Keratinocyte (primary cell): ENCODE results near the gene MUC2. TPM values are rescaled to one million over a fixed set of nuclear protein-coding genes. Genes with fewer than 3 reads are reported as not detected.

Experiments
- DNase-seq: peaks from one replicate; pipeline ENCODE4 v3.0.0-alpha.2; 2011; ENCODE audit warnings: low read depth, missing footprints, low spot score
- FAIRE-seq: peaks from 2 replicates; lab custom pipeline; 2011; peaks lifted over from hg19 to GRCh38; lab: Jason Lieb, UNC
- H2AFZ ChIP-seq: 2 replicates; pipeline ENCODE4 v1.6.0; 2012; ENCODE audit warnings: low read length, control low read depth, inconsistent platforms; ENCODE audit not compliant: control insufficient read depth
- H3K27ac ChIP-seq: 2 replicates; pipeline ENCODE4 v1.5.1; 2011; ENCODE audit warnings: low read length; ENCODE audit not compliant: control insufficient read depth, insufficient read depth
- H3K27me3 ChIP-seq: 3 replicates; pipeline ENCODE4 v1.6.0; 2011; ENCODE audit warnings: low read length; ENCODE audit not compliant: control insufficient read depth, insufficient read depth; ENCODE audit errors: extremely low read depth
- H3K36me3 ChIP-seq, 2 experiments: 2 replicates in 1 of 2; 3 replicates in 1 of 2; pipeline ENCODE4 v1.5.1; 2011; ENCODE audit warnings: low read length in 2 of 2, mild to moderate bottlenecking in 1 of 2; ENCODE audit not compliant: control insufficient read depth in 2 of 2, insufficient read depth in 2 of 2; ENCODE audit errors: extremely low read depth in 1 of 2
- H3K4me1 ChIP-seq: 3 replicates; pipeline ENCODE4 v1.5.1; 2011; ENCODE audit warnings: low read length; ENCODE audit not compliant: control insufficient read depth, insufficient read depth; ENCODE audit errors: extremely low read depth
- H3K4me2 ChIP-seq: 3 replicates; pipeline ENCODE4 v1.6.0; 2011; ENCODE audit warnings: low read depth, low read length; ENCODE audit not compliant: control insufficient read depth, insufficient read depth; ENCODE audit errors: extremely low read depth
- H3K4me3 ChIP-seq, 3 experiments: fragments of 200-600 bp in 1 of 3; sonication (generic) in 1 of 3; 2 replicates in 2 of 3; 3 replicates in 1 of 3; pipeline ENCODE4 v1.5.1; 2011 to 2016; ENCODE audit warnings: low read length in 3 of 3, mild to moderate bottlenecking in 3 of 3, control low read depth in 2 of 3, inconsistent platforms in 1 of 3, low read depth in 1 of 3, mixed read lengths in 1 of 3, mixed run types in 1 of 3, moderate library complexity in 1 of 3; ENCODE audit not compliant: control insufficient read depth in 2 of 3, insufficient read depth in 2 of 3; ENCODE audit errors: extremely low read depth in 1 of 3
- H3K79me2 ChIP-seq: 2 replicates; pipeline ENCODE4 v1.6.0; 2012; ENCODE audit warnings: low read length; ENCODE audit not compliant: control insufficient read depth, insufficient read depth
- H3K9ac ChIP-seq: 3 replicates; pipeline ENCODE4 v1.6.0; 2011; ENCODE audit warnings: low read length; ENCODE audit not compliant: control insufficient read depth, insufficient read depth; ENCODE audit errors: extremely low read depth
- H3K9me1 ChIP-seq: 3 replicates; pipeline ENCODE4 v1.6.0; 2011; ENCODE audit warnings: low read length; ENCODE audit not compliant: control insufficient read depth, insufficient read depth; ENCODE audit errors: extremely low read depth
- H3K9me3 ChIP-seq: 2 replicates; pipeline ENCODE4 v1.5.1; 2012; ENCODE audit warnings: low read depth, low read length; ENCODE audit not compliant: control insufficient read depth
- H4K20me1 ChIP-seq: 3 replicates; pipeline ENCODE4 v1.6.0; 2011; ENCODE audit warnings: low read length; ENCODE audit not compliant: control insufficient read depth, insufficient read depth; ENCODE audit errors: extremely low read depth
- EZH2 ChIP-seq: IDR thresholded peaks from one replicate; pipeline ENCODE4 v1.6.1; 2012; ENCODE audit warnings: inconsistent platforms, mild to moderate bottlenecking, low read length, moderate library complexity
- dilution Hi-C: fragments of 300-500 bp; cut with MboI; formaldehyde crosslinking; loops from one replicate; pipeline ENCODE4 v1.7.0; 2020; ENCODE audit warnings: low sequenced_read_pairs; ENCODE audit not compliant: extremely low pct_ligation_motif_present
- polyA plus RNA-seq, 5 experiments: library from polyadenylated mRNA; depleted of rRNA in 3 of 5; stranded (reverse) in 3 of 5; stranded (forward) in 1 of 5; unstranded in 1 of 5; fragments of >200 nt; gene quantifications; 1 replicate in 1 of 5; 2 replicates in 3 of 5; 3 replicates in 1 of 5; pipeline versions ENCODE4 v1.2.1 to v1.2.3, GENCODE V29; 2011 to 2012; ENCODE audit warnings: missing spikeins in 2 of 5, low read depth in 1 of 5, low replicate concordance in 1 of 5
- TF ChIP-seq, protein P1 (sequence below), 3 experiments: IDR thresholded peaks in 1 of 3; conservative IDR thresholded peaks in 1 of 3; optimal IDR thresholded peaks in 1 of 3; 2 replicates in 2 of 3; 3 replicates in 1 of 3; pipeline versions ENCODE3 to v1.5.1; 2011; ENCODE audit warnings: low read length in 3 of 3, mild to moderate bottlenecking in 3 of 3, moderate library complexity in 2 of 3, control low read depth in 1 of 3, inconsistent platforms in 1 of 3; ENCODE audit not compliant: insufficient read depth in 2 of 3; ENCODE audit errors: extremely low read depth in 1 of 3

The MUC2 gene
- polyA plus RNA-seq, 1 donor (not counting 4 experiments of a cell fraction or from before 2014, with no cell fraction given): not detected

DNA sequence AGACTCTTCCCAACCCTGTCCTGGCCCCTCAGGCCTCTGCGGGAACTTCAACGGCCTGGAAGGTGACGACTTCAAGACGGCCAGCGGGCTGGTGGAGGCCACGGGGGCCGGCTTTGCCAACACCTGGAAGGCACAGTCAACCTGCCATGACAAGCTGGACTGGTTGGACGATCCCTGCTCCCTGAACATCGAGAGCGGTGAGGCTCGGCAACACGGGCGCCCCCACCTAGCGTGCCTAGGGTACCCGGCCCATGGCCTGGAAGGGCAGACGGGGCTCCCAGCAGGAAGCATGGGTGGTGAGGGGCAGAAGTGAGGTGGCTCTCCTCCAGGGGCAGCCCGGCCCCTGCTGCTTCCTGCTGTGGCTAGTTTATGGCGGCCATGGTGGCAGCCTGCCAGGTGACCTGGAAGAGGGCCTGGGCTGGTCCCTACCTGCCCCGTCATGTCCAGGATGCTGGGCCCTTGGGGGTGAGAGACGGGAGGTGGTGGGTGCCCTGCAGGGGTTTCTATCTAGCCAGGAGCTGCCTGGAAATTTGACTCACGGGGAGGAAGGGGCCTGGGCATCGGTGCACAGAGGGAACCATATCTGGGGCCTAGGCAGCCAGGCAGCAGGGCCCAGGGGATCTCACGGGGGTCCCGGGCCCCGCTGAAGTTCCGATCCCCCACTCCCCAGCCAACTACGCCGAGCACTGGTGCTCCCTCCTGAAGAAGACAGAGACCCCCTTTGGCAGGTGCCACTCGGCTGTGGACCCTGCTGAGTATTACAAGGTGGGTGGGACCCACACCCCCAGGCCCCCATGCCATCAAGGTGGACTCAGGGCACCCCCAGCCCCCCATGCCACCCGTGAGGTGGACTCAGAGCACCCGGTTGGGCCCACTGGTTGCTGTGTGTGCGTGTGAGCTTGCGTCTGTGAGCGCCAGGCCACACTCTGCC lies 9.2 kb downstream of the MUC2 start:
- H4K20me1 ChIP-seq: no peaks in the 10 kb centered on the region
- no peak overlapping the region for H3K4me3 ChIP-seq
- TF ChIP-seq EZH2: no peak
- TF ChIP-seq, protein P1, sequence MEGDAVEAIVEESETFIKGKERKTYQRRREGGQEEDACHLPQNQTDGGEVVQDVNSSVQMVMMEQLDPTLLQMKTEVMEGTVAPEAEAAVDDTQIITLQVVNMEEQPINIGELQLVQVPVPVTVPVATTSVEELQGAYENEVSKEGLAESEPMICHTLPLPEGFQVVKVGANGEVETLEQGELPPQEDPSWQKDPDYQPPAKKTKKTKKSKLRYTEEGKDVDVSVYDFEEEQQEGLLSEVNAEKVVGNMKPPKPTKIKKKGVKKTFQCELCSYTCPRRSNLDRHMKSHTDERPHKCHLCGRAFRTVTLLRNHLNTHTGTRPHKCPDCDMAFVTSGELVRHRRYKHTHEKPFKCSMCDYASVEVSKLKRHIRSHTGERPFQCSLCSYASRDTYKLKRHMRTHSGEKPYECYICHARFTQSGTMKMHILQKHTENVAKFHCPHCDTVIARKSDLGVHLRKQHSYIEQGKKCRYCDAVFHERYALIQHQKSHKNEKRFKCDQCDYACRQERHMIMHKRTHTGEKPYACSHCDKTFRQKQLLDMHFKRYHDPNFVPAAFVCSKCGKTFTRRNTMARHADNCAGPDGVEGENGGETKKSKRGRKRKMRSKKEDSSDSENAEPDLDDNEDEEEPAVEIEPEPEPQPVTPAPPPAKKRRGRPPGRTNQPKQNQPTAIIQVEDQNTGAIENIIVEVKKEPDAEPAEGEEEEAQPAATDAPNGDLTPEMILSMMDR (optimal IDR thresholded peaks at IDR 0.05 in 1 of 3, IDR thresholded peaks at IDR 0.05 in 1 of 3, conservative IDR thresholded peaks at IDR 0.05 in 1 of 3; ENCODE audit: extremely low read depth in 1 of 3, insufficient read depth in 2 of 3, low read length in 3 of 3): no peak
- no peak overlapping the region for H3K4me2 ChIP-seq
- no peak overlapping the region for H3K27ac ChIP-seq
- no peaks in the 10 kb centered on the region for H3K9me1 ChIP-seq
- H3K79me2 ChIP-seq: no peaks in the 10 kb centered on the region
- peaks cover 3% of the 10 kb centered on the region for H3K9me3 ChIP-seq
- FAIRE-seq (no peak), DNase-seq (no peak)
- H3K36me3 ChIP-seq: no peaks in the 10 kb centered on the region
- dilution Hi-C loops: no loop called here
- H3K27me3 ChIP-seq: no peaks in the 10 kb centered on the region
- no peak overlapping the region for H3K9ac ChIP-seq
- no peak overlapping the region for H2AFZ ChIP-seq
- no peaks in the 10 kb centered on the region for H3K4me1 ChIP-seq

DNA sequence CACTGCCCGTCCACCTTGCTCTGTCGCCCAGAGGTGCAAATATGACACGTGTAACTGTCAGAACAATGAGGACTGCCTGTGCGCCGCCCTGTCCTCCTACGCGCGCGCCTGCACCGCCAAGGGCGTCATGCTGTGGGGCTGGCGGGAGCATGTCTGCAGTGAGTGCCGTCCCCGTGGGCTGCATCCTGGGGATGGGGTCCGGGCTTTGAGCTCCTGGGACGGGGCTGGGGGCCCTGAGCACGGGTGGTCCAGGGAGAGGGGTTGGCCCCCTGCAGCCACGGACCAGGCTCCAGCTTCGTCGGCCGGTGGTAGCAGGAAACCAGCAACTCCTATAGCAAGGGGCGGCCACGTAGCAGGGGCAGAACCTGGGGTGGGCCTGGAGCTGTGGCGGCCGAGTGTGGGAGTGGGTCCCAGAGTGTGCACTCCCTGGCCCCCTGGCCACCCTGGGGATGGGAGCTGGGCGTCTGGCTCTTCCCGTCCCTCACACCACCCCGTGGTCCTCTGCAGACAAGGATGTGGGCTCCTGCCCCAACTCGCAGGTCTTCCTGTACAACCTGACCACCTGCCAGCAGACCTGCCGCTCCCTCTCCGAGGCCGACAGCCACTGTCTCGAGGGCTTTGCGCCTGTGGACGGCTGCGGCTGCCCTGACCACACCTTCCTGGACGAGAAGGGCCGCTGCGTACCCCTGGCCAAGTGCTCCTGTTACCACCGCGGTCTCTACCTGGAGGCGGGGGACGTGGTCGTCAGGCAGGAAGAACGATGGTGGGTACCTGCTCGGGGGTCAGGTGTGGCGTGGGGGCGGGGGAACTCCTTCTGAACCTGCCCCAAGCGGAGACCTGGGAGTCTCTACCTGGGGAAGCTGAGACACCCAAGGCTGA lies 10.1 kb downstream of the MUC2 start:
- no peaks in the 10 kb centered on the region for H3K79me2 ChIP-seq
- no peaks in the 10 kb centered on the region for H3K9me1 ChIP-seq
- no peak for TF ChIP-seq EZH2
- TF ChIP-seq, protein P1 (optimal IDR thresholded peaks at IDR 0.05 in 1 of 3, IDR thresholded peaks at IDR 0.05 in 1 of 3, conservative IDR thresholded peaks at IDR 0.05 in 1 of 3; ENCODE audit: extremely low read depth in 1 of 3, insufficient read depth in 2 of 3, low read length in 3 of 3): no peak
- FAIRE-seq (no peak), DNase-seq (no peak)
- no peak overlapping the region for H3K9ac ChIP-seq
- H3K27ac ChIP-seq: no peak overlapping the region
- no peaks in the 10 kb centered on the region for H4K20me1 ChIP-seq
- no peak overlapping the region for H3K4me2 ChIP-seq
- H3K36me3 ChIP-seq: no peaks in the 10 kb centered on the region
- dilution Hi-C loops: no loop called here
- peaks cover 3% of the 10 kb centered on the region for H3K9me3 ChIP-seq
- no peaks in the 10 kb centered on the region for H3K4me1 ChIP-seq
- H3K4me3 ChIP-seq: no peak overlapping the region
- H2AFZ ChIP-seq: no peak overlapping the region
- no peaks in the 10 kb centered on the region for H3K27me3 ChIP-seq
